IMR-90 (cell line): Measurements from ENCODE around the gene OSBPL9. TPM values are rescaled to one million over a fixed set of nuclear protein-coding genes. Genes with fewer than 3 reads are reported as not detected.

Source experiments
- ATAC-seq: fragments of 200-7000 bp; cut with Tn5 transposase; 2 replicates; pipeline ENCODE4 v1.9.1; 2020; ENCODE audit warnings: low read depth, mild to moderate bottlenecking, moderate library complexity
- BruUV-seq: library from RNA; stranded (reverse); fragments of 400-500 nt; replicated peaks from 2 replicates; lab custom pipeline; 2021; lab: Mats Ljungman, UMichigan
- CTCF ChIA-PET: fragments of 300-600 bp; formaldehyde crosslinking; extraction: SDS; loops from one replicate; lab custom pipeline; 2021; ENCODE audit warnings: antibody characterized with exemption; lab: Yijun Ruan, JAX
- POLR2A ChIA-PET: fragments of 300-600 bp; sonication (Branson Sonifier 250); formaldehyde crosslinking; loops from one replicate; lab custom pipeline; 2022; ENCODE audit warnings: antibody characterized with exemption; ENCODE audit not compliant: unreplicated experiment; lab: Charles Lee
- DNase-seq: peaks from one replicate; pipeline ENCODE4 v3.0.0; 2013
- H2AFZ ChIP-seq: replicated peaks from 2 replicates; pipeline ENCODE3; 2013; ENCODE audit warnings: low read length, mild to moderate bottlenecking; ENCODE audit not compliant: poor library complexity
- H2AK5ac ChIP-seq: 2 replicates; pipeline ENCODE4 v1.6.1; 2013; ENCODE audit warnings: low read depth, low read length, inconsistent platforms
- H2AK9ac ChIP-seq: replicated peaks from 2 replicates; pipeline ENCODE3; 2013; ENCODE audit warnings: mild to moderate bottlenecking, low read depth, low read length, moderate library complexity; ENCODE audit not compliant: poor library complexity
- H2BK120ac ChIP-seq: 2 replicates; pipeline ENCODE4 v1.6.1; 2013; ENCODE audit warnings: low read depth, low read length, inconsistent platforms
- H2BK15ac ChIP-seq: 3 replicates; pipeline ENCODE4 v1.6.1; 2013; ENCODE audit warnings: low read depth, low read length, inconsistent platforms
- H2BK20ac ChIP-seq: 2 replicates; pipeline ENCODE4 v1.6.1; 2013; ENCODE audit warnings: low read depth, mild to moderate bottlenecking, inconsistent platforms, low read length, moderate library complexity
- H2BK5ac ChIP-seq: 2 replicates; pipeline ENCODE4 v1.6.1; 2013; ENCODE audit warnings: mild to moderate bottlenecking, low read depth, low read length, inconsistent platforms; ENCODE audit not compliant: poor library complexity, severe bottlenecking
- H3K14ac ChIP-seq: replicated peaks from 2 replicates; pipeline ENCODE4 v1.6.1; 2013; ENCODE audit warnings: low read depth, low read length, inconsistent platforms
- H3K18ac ChIP-seq: 2 replicates; pipeline ENCODE4 v1.6.1; 2013; ENCODE audit warnings: low read depth, low read length, control low read depth
- H3K23ac ChIP-seq: 2 replicates; pipeline ENCODE4 v1.6.1; 2013; ENCODE audit warnings: low read depth, low read length, inconsistent platforms
- H3K27ac ChIP-seq: 2 replicates; pipeline ENCODE4 v1.5.1; 2013; ENCODE audit warnings: mild to moderate bottlenecking, control low read depth, low read length; ENCODE audit not compliant: insufficient read depth
- H3K27me3 ChIP-seq: 2 replicates; pipeline ENCODE4 v1.6.1; 2013; ENCODE audit warnings: low read length; ENCODE audit not compliant: control insufficient read depth, insufficient read depth
- H3K36me3 ChIP-seq: 2 replicates; pipeline ENCODE4 v1.6.1; 2013; ENCODE audit warnings: low read length, mixed read lengths; ENCODE audit not compliant: control insufficient read depth, insufficient read depth
- H3K4ac ChIP-seq: 2 replicates; pipeline ENCODE4 v1.6.1; 2013; ENCODE audit warnings: low read depth, low read length, inconsistent platforms
- H3K4me1 ChIP-seq: 2 replicates; pipeline ENCODE4 v1.6.1; 2013; ENCODE audit warnings: low read length, mixed read lengths; ENCODE audit not compliant: control insufficient read depth, insufficient read depth
- H3K4me2 ChIP-seq: 2 replicates; pipeline ENCODE4 v1.6.1; 2013; ENCODE audit warnings: low read depth, mild to moderate bottlenecking, control low read depth, low read length, moderate library complexity
- H3K4me3 ChIP-seq: 2 replicates; pipeline ENCODE4 v1.5.1; 2013; ENCODE audit warnings: low read depth, mild to moderate bottlenecking, control low read depth, low read length, moderate library complexity; ENCODE audit not compliant: insufficient read depth
- H3K56ac ChIP-seq: 2 replicates; pipeline ENCODE4 v1.6.1; 2013; ENCODE audit warnings: low read length, inconsistent platforms; ENCODE audit not compliant: insufficient read depth; ENCODE audit errors: extremely low read depth
- H3K79me1 ChIP-seq, 2 experiments: 2 replicates each; pipeline ENCODE4 v1.6.1; 2013; ENCODE audit warnings: low read length in 2 of 2, inconsistent platforms in 1 of 2, low read depth in 1 of 2
- H3K9ac ChIP-seq: 2 replicates; pipeline ENCODE4 v1.6.1; 2013; ENCODE audit warnings: low read depth, low read length, control low read depth
- H3K9me1 ChIP-seq: 2 replicates; pipeline ENCODE4 v1.6.1; 2013; ENCODE audit warnings: low read length, inconsistent platforms; ENCODE audit not compliant: insufficient read depth
- H3K9me3 ChIP-seq: 2 replicates; pipeline ENCODE4 v1.6.1; 2013; ENCODE audit warnings: low read length; ENCODE audit not compliant: control insufficient read depth, insufficient read depth
- H4K20me1 ChIP-seq: 2 replicates; pipeline ENCODE4 v1.6.1; 2013; ENCODE audit warnings: low read length, inconsistent platforms; ENCODE audit not compliant: insufficient read depth
- H4K5ac ChIP-seq: 2 replicates; pipeline ENCODE4 v1.6.1; 2013; ENCODE audit warnings: mild to moderate bottlenecking, low read depth, low read length, control low read depth
- H4K8ac ChIP-seq, 2 experiments: 2 replicates each; pipeline ENCODE4 v1.6.1; 2013; ENCODE audit warnings: low read depth in 2 of 2, low read length in 2 of 2, control low read depth in 1 of 2, inconsistent platforms in 1 of 2
- H4K91ac ChIP-seq: 2 replicates; pipeline ENCODE4 v1.6.1; 2013; ENCODE audit warnings: low read depth, low read length, inconsistent platforms; ENCODE audit not compliant: insufficient read depth
- FOS ChIP-seq: fragments of 150-350 bp; IDR thresholded peaks from 2 replicates; pipeline ENCODE4 v1.6.1; 2016; ENCODE audit warnings: low read depth, low read length
- MAFK ChIP-seq: IDR thresholded peaks from 2 replicates; pipeline ENCODE4 v1.6.1; 2012; ENCODE audit warnings: low read depth, low read length, improper control_type of control experiment
- NFE2L2 ChIP-seq: fragments of 150-350 bp; IDR thresholded peaks from 2 replicates; pipeline ENCODE4 v1.6.1; 2016; ENCODE audit warnings: low read depth, mild to moderate bottlenecking, low read length
- RAD21 ChIP-seq: IDR thresholded peaks from 2 replicates; pipeline ENCODE4 v1.6.1; 2012; ENCODE audit warnings: low read length, improper control_type of control experiment
- RCOR1 ChIP-seq: IDR thresholded peaks from 2 replicates; pipeline ENCODE4 v1.6.1; 2012; ENCODE audit warnings: mild to moderate bottlenecking, low read length, improper control_type of control experiment; ENCODE audit not compliant: insufficient replicate concordance
- USF2 ChIP-seq: fragments of 150-350 bp; IDR thresholded peaks from 2 replicates; pipeline ENCODE4 v1.6.1; 2017; ENCODE audit warnings: mild to moderate bottlenecking, antibody characterized with exemption, low read length, low read depth
- WGBS, 2 experiments: methylation state at CpG; one replicate each; pipeline versions ENCODE4 v1.1.5 to v1.1.7; 2013; ENCODE audit warnings: missing lambda C conversion rate in 2 of 2; ENCODE audit not compliant: insufficient read length in 1 of 2; ENCODE audit errors: extremely low coverage in 2 of 2; 5-methylcytosine and 5-hydroxymethylcytosine counted together
- dilution Hi-C: fragments of 300-500 bp; cut with HindIII; formaldehyde crosslinking; loops from one replicate; pipeline ENCODE4 v1.14.3; 2018; ENCODE audit warnings: low sequenced_read_pairs; ENCODE audit not compliant: unreplicated experiment
- in situ Hi-C: fragments of 300-500 bp; cut with MboI; formaldehyde crosslinking; loops from 3 replicates; pipeline ENCODE4 v1.14.3; 2019; ENCODE audit warnings: low sequenced_read_pairs, inconsistent platforms, mixed read lengths
- intact Hi-C: fragments of 100-400 bp; cut with micrococcal nuclease; formaldehyde crosslinking; loops from 2 replicates; pipeline ENCODE4 v1.10.0; 2022
- polyA plus RNA-seq, 3 experiments: library from polyadenylated mRNA; depleted of rRNA; stranded (reverse); fragments of >200 nt; gene quantifications; 2 replicates each; pipeline ENCODE4 v1.2.3, GENCODE V29; 2012; ENCODE audit warnings: low replicate concordance in 1 of 3
- total RNA-seq: library from RNA; depleted of rRNA; stranded (reverse); fragments of >200 nt; gene quantifications from 2 replicates; pipeline ENCODE4 v1.2.3, GENCODE V29; 2012

The OSBPL9 gene
- total and polyA plus RNA-seq, 2 of the 4 experiments (the other 2 are of a cell fraction) = 51.4 to 127 TPM

- Histone ChIP-seq H3K23ac (no peak overlapping the region), H3K36me3 (no peaks in the 10 kb centered on the region), H2AK5ac (peak overlapping the region; percentile 6; the same call in 1 of the 2 replicates), H4K20me1 (peaks cover 20% of the 10 kb centered on the region; the same call in 1 of the 2 replicates), H2BK120ac (no peak overlapping the region; the same call in 1 of the 2 replicates), H3K9ac (no peak overlapping the region), H3K9me3 (no peaks in the 10 kb centered on the region), H3K4me2 (no peak overlapping the region), H2BK20ac (no peak overlapping the region), H2AFZ (no peak overlapping the region), H2BK5ac (no peak overlapping the region), H4K5ac (no peak overlapping the region), H3K4ac (peak overlapping the region; percentile 17; the same call in 1 of the 2 replicates), H3K27me3 (no peaks in the 10 kb centered on the region), H3K4me3 (no peak overlapping the region), H3K9me1 (peaks cover 10% of the 10 kb centered on the region), H3K27ac (no peak overlapping the region), H3K79me1 (peaks cover 40 to 74% of the 10 kb centered on the region in 2 experiments), H4K8ac (no peak overlapping the region), H3K14ac (no peak overlapping the region), H2AK9ac (no peak overlapping the region), H2BK15ac (no peak overlapping the region), H3K4me1 (peaks cover 9% of the 10 kb centered on the region), H3K56ac (no peak overlapping the region), H3K18ac (no peak overlapping the region), H4K91ac (no peak overlapping the region)
- dilution Hi-C loops (no loop called here), in situ Hi-C loops (no loop called here), intact Hi-C loops (no loop called here)
- ATAC-seq (peak; percentile 35; the same call in 1 of the 2 replicates), DNase-seq (peak; percentile 80)
- WGBS, 2 experiments = no CpG with 5 or more reads among the region's 2 CpGs
- TF ChIP-seq MAFK (no peak), RCOR1 (no peak), RAD21 (peak; percentile 22; the same call in 1 of the 2 replicates), FOS (peak; percentile 59; the same call in 1 of the 2 replicates), NFE2L2 (no peak), USF2 (no peak)
- BruUV-seq = no TSS peak
- CTCF ChIA-PET = interaction anchor here (0.6 kb wide), 1 partner anchor 173 kb away, joined by 5 read pairs; no protein-coding TSS in a partner anchor
- POLR2A ChIA-PET = no interaction called here
Observed at GRCh38 chr1:51622455-51622913, 5.6 kb downstream of the OSBPL9 start.
